Neural crest cell (in vitro differentiated cells): ENCODE results near the gene GHDC. TPM values are rescaled to one million over a fixed set of nuclear protein-coding genes. Genes with fewer than 3 reads are reported as not detected.
A peak's percentile ranks its signal among the peaks of the same experiment; 100 is the strongest.
"Not testable (repeated sequence)": the region's sequence is repeated elsewhere in the genome, so short reads cannot be mapped to it uniquely, and the experiment has no call there.

Experiments
- DNase-seq: peaks from one replicate; pipeline ENCODE4 v3.0.0; 2021; ENCODE audit warnings: low read depth, mixed read lengths, low spot score
- H3K27ac Mint-ChIP-seq: one replicate; pipeline ENCODE4 v1.8.0; 2021; ENCODE audit warnings: mild to moderate bottlenecking, mixed read lengths; ENCODE audit not compliant: unreplicated experiment
- H3K27me3 Mint-ChIP-seq: 2 replicates; pipeline ENCODE4 v1.8.0; 2021; ENCODE audit warnings: low read depth, mild to moderate bottlenecking, mixed read lengths
- H3K36me3 Mint-ChIP-seq: 2 replicates; pipeline ENCODE4 v1.8.0; 2021; ENCODE audit warnings: low read depth, mild to moderate bottlenecking, mixed read lengths
- H3K4me1 Mint-ChIP-seq: 2 replicates; pipeline ENCODE4 v1.8.0; 2021; ENCODE audit warnings: mixed read lengths
- H3K4me3 Mint-ChIP-seq: one replicate; pipeline ENCODE4 v1.8.0; 2021; ENCODE audit warnings: mild to moderate bottlenecking, mixed read lengths
- H3K9me3 Mint-ChIP-seq: 2 replicates; pipeline ENCODE4 v1.8.0; 2021; ENCODE audit warnings: mixed read lengths
- long read RNA-seq: library from polyadenylated mRNA; unstranded; transcript quantifications from one replicate; pipeline ENCODE4 v2.0.0, GENCODE V29; 2020
- total RNA-seq: library from RNA; stranded (reverse); gene quantifications from 2 replicates; pipeline ENCODE4 v1.2.1, GENCODE V29; 2021
- TF ChIP-seq, protein P1 (sequence below): fragments of 200-600 bp; sonication (generic); conservative IDR thresholded peaks from 2 replicates; pipeline ENCODE4 v1.5.0; 2021; ENCODE audit warnings: antibody characterized with exemption, mild to moderate bottlenecking

Gene GHDC, protein sequence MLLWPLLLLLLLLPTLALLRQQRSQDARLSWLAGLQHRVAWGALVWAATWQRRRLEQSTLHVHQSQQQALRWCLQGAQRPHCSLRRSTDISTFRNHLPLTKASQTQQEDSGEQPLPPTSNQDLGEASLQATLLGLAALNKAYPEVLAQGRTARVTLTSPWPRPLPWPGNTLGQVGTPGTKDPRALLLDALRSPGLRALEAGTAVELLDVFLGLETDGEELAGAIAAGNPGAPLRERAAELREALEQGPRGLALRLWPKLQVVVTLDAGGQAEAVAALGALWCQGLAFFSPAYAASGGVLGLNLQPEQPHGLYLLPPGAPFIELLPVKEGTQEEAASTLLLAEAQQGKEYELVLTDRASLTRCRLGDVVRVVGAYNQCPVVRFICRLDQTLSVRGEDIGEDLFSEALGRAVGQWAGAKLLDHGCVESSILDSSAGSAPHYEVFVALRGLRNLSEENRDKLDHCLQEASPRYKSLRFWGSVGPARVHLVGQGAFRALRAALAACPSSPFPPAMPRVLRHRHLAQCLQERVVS
- total RNA-seq: 8.4 and 8.8 TPM in 2 replicates
- long read RNA-seq: 0 reads

DNA sequence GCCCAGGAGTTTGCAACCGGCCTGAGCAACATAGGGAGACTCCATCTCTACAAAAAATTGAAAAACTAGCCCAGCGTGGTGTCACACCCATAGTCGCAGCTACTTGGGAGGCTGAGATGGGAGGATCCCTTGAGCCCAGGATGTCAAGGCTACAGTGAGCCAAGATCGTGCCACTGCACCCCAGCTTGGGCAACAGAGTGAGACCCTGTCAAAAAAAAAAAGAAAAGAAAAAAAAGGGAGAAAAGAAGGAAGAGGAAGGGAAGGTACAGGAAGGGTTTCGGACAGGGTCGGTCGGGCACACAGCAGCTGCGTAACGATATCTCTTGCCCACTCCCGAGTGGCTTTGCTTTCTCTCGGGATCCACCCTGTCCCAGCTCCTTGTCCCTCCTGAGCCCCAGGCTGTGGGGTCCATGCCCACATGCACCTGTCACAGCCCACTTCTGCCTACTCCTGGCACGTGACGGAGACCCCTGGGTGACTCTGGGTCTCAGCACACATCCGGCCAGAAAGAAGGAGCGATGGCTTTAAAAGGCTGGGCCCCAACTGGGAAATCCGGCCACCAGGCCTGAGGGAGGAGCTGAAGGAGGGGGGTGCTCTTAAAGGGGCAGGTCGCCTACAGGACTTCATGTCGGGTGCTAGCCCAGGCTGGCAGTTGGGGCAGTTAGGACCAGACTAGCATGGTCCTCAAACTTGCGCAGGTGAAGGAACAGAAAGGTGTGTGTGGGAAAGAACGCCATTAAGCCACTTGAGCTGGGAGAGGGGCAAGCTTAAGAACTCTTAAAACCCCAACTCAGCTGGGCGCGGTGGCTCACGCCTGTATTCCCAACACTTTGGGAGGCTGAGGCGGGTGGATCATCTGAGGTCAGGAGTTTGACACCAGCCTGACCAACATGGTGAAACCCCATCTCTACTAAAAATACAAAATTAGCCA is at the start of gene GHDC:
GHDC (minus strand) TSS at position 526 of the 931 bp plus-strand sequence. CDS start 913 bp downstream, outside the sequence.
- DNase-seq: peak; percentile 58
- H3K4me3 Mint-ChIP-seq: peak within 1 kb of the TSS; percentile 90
- peaks cover 14% of the 10 kb centered on the region for H3K4me1 Mint-ChIP-seq
- TF ChIP-seq, protein P1, sequence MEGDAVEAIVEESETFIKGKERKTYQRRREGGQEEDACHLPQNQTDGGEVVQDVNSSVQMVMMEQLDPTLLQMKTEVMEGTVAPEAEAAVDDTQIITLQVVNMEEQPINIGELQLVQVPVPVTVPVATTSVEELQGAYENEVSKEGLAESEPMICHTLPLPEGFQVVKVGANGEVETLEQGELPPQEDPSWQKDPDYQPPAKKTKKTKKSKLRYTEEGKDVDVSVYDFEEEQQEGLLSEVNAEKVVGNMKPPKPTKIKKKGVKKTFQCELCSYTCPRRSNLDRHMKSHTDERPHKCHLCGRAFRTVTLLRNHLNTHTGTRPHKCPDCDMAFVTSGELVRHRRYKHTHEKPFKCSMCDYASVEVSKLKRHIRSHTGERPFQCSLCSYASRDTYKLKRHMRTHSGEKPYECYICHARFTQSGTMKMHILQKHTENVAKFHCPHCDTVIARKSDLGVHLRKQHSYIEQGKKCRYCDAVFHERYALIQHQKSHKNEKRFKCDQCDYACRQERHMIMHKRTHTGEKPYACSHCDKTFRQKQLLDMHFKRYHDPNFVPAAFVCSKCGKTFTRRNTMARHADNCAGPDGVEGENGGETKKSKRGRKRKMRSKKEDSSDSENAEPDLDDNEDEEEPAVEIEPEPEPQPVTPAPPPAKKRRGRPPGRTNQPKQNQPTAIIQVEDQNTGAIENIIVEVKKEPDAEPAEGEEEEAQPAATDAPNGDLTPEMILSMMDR: no peak
- H3K27me3 Mint-ChIP-seq: no peaks in the 10 kb centered on the region
- H3K36me3 Mint-ChIP-seq: no peaks in the 10 kb centered on the region
- H3K27ac Mint-ChIP-seq: no peak within 1 kb of the TSS
- no peaks in the 10 kb centered on the region for H3K9me3 Mint-ChIP-seq

DNA sequence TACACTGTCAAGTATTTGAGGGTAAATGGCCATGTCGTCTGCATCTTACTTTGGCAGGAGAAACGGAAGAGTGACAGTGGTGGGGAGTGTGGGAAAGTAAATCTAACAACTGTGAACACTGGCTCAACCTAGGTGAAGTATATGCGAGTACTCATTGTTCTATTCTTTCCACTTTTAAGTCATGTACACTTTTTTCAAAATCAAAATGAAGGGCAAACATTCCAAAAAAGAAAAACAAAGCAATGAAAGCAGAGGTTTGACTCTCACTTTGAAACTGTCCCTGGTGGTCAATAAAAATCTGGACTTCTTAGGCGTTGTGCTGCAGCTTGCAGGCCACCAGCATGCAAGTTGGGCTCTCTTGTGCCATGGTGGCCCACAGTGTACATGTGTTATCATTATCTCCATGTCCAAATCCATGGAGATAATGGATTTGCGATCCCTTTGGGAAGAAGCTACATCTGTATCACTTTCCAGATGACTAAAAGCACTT is 49.2 kb upstream of the GHDC start:
- no peaks in the 10 kb centered on the region for H3K27me3 Mint-ChIP-seq
- H3K4me3 Mint-ChIP-seq: no peak overlapping the region

DNA sequence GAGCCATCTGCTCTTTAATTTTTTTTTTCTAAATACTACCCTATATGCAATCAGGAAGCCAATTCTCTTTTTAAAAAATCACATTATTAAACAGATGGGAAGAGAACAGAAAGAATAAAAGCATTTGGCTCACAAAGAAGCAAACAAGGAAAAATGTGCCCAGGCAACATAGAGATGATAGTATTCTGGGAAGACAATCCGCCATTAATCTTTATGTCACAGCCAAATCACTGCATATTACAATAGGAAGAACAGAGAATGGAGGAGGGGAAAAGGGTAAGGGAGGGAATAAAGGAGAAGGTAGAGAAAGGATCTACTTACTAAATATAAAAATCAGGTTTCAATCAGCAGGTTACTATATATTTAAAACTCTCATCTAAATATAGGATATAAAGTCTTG is 47.6 kb upstream of the GHDC start:
- Mint-ChIP-seq H3K27me3 (no peaks in the 10 kb centered on the region), H3K36me3 (no peaks in the 10 kb centered on the region), H3K4me3 (no peak overlapping the region), H3K9me3 (no peaks in the 10 kb centered on the region), H3K27ac (no peak overlapping the region), H3K4me1 (peaks cover 27% of the 10 kb centered on the region)
- TF ChIP-seq, protein P1: no peak
- DNase-seq: no peak

More for the DNA sequence above, 49.2 kb upstream of the GHDC start:
- no peak for DNase-seq
- TF ChIP-seq, protein P1: no peak
- Mint-ChIP-seq H3K36me3 (no peaks in the 10 kb centered on the region), H3K4me1 (peaks cover 31% of the 10 kb centered on the region), H3K27ac (no peak overlapping the region), H3K9me3 (no peaks in the 10 kb centered on the region)

DNA sequence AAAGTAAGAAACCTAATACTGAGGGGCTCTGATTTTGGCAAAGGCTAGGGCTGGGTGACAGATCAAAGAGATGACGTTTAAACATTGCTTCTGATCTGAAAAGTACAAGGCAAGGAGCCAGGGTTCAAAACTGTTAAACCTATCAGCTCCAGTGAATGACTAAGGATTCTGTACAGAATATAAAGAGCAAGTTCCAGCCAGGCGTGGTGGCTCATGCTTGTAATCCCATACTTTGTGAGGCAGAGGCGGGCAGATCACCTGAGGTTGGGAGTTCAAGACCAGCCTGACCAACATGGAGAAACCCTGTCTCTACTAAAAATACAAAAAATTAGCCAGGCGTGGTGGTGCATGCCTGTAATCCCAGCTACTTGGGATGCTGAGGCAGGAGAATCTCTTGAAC is 46.6 kb upstream of the GHDC start:
- H3K4me1 Mint-ChIP-seq: peaks cover 27% of the 10 kb centered on the region
- H3K27ac Mint-ChIP-seq, H3K36me3 Mint-ChIP-seq, H3K4me3 Mint-ChIP-seq, DNase-seq, H3K9me3 Mint-ChIP-seq, H3K27me3 Mint-ChIP-seq: not testable (repeated sequence)

DNA sequence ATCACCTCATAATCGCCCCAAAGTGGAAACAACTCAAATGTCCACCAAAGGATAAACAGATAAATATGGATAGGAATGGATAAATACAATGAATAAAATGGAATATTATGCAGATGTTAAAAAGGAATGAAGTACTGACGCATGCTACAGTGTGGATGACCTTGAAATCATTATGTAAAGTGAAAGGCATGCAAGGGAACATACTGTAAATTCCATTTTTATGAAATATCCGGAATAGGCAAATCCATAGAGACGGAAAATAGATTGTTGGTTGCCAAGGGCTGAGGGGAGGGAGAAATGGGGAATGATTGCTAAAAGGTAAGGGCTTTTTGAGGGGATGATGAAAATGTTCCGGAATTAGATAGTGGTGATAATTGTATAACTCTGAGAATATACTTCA is 45.9 kb upstream of the GHDC start:
- no peak for DNase-seq
- H3K4me3 Mint-ChIP-seq: no peak overlapping the region
- no peaks in the 10 kb centered on the region for H3K9me3 Mint-ChIP-seq
- TF ChIP-seq, protein P1: no peak
- H3K27me3 Mint-ChIP-seq: no peaks in the 10 kb centered on the region
- H3K27ac Mint-ChIP-seq: no peak overlapping the region
- H3K4me1 Mint-ChIP-seq: peaks cover 27% of the 10 kb centered on the region
- no peaks in the 10 kb centered on the region for H3K36me3 Mint-ChIP-seq

DNA sequence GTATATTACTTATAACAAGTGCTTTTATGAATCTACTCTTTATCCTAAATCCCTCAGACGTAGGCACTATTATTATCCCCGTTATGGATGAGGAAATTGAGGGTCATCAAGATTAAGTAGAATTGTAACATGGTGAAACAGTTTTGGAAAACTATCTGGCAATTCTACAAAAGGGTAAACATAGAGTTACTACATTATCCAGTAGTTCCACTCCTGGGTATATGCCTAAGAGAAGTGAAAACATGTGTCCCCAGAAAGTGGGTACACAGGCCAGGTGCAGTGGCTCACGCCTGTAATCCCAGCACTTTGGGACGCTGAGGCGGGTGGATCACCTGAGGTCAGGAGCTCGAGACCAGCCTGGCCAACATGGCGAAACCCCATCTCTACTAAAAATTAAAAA is 45.3 kb upstream of the GHDC start:
- not testable (repeated sequence) for H3K36me3 Mint-ChIP-seq, H3K4me3 Mint-ChIP-seq, DNase-seq, H3K27me3 Mint-ChIP-seq, H3K9me3 Mint-ChIP-seq, H3K27ac Mint-ChIP-seq
- peaks cover 27% of the 10 kb centered on the region for H3K4me1 Mint-ChIP-seq
